HepG2 (cell line): ENCODE measurements around the gene EPS8.

Experiments
- CEBPZ ChIP-seq: IDR thresholded peaks from 2 replicates; pipeline ENCODE4 v1.6.1; 2012; ENCODE audit warnings: low read length, improper control_type of control experiment
- CREM ChIP-seq, 2 experiments: sonication (generic) in 1 of 2; formaldehyde crosslinking in 1 of 2; IDR thresholded peaks; 2 replicates each; pipeline versions ENCODE4 v1.4.0 to v1.6.1; 2016 to 2020; ENCODE audit warnings: antibody characterized with exemption in 1 of 2, mild to moderate bottlenecking in 1 of 2, missing genetic modification reagents in 1 of 2
- JUN ChIP-seq: sonication (generic); formaldehyde crosslinking; IDR thresholded peaks from 2 replicates; pipeline ENCODE4 v1.4.0; 2020; ENCODE audit warnings: mild to moderate bottlenecking, missing genetic modification reagents
- KLF16 ChIP-seq, 2 experiments: sonication (generic) in 1 of 2; formaldehyde crosslinking in 1 of 2; IDR thresholded peaks; 2 replicates each; pipeline versions ENCODE4 v1.6.1 to v1.8.0; 2016 to 2023; ENCODE audit warnings: missing genetic modification reagents in 2 of 2, missing compliant biosample characterization in 1 of 2
- MLLT10 ChIP-seq: sonication (generic); formaldehyde crosslinking; IDR thresholded peaks from 2 replicates; pipeline ENCODE4 v1.4.0; 2020; ENCODE audit warnings: missing genetic modification reagents
- POLR2G ChIP-seq: fragments of 200-400 bp; formaldehyde crosslinking; IDR thresholded peaks from 2 replicates; pipeline ENCODE4 v1.6.1; 2018; ENCODE audit warnings: mild to moderate bottlenecking, low read depth, low read length, moderate library complexity
- RARG ChIP-seq: sonication (generic); formaldehyde crosslinking; IDR thresholded peaks from 2 replicates; pipeline ENCODE4 v1.4.0; 2020; ENCODE audit warnings: low read depth, mild to moderate bottlenecking, missing genetic modification reagents
- SAFB2 ChIP-seq: sonication (generic); formaldehyde crosslinking; IDR thresholded peaks from 2 replicates; pipeline ENCODE4 v1.5.1; 2020; ENCODE audit warnings: missing genetic modification reagents, low read depth, mild to moderate bottlenecking, borderline replicate concordance
- SIN3A ChIP-seq: IDR thresholded peaks from 2 replicates; pipeline ENCODE4 v1.6.1; 2011; ENCODE audit warnings: low read depth, mild to moderate bottlenecking, control low read depth, low read length, borderline replicate concordance
- ZBTB26 ChIP-seq: IDR thresholded peaks from 2 replicates; pipeline ENCODE4 v1.6.1; 2016; ENCODE audit warnings: missing compliant biosample characterization, missing genetic modification reagents, borderline replicate concordance
- ZNF317 ChIP-seq: sonication (generic); formaldehyde crosslinking; IDR thresholded peaks from 2 replicates; pipeline ENCODE4 v1.5.0; 2020; ENCODE audit warnings: mild to moderate bottlenecking, missing genetic modification reagents
- TF ChIP-seq, protein P1 (sequence below), 2 experiments: IDR thresholded peaks; 2 replicates each; pipeline ENCODE4 v1.6.1; 2011 to 2012; ENCODE audit warnings: low read length in 2 of 2, borderline replicate concordance in 1 of 2, low read depth in 1 of 2, mild to moderate bottlenecking in 1 of 2, moderate library complexity in 1 of 2

GRCh38 chr12:15770581-15770980 is 18.6 kb downstream of the EPS8 start:
- TF ChIP-seq SIN3A (no peak), CREM (IDR thresholded peaks at IDR 0.05) (no peak), CREM (CRISPR knock-in tag; IDR thresholded peaks at IDR 0.05) (no peak), CEBPZ (no peak), POLR2G (no peak), KLF16 (CRISPR knock-in tag; IDR thresholded peaks at IDR 0.05) (no peak), ZNF317 (CRISPR knock-in tag) (no peak), ZBTB26 (no peak), RARG (CRISPR knock-in tag) (no peak), MLLT10 (CRISPR knock-in tag) (no peak), SAFB2 (CRISPR knock-in tag) (no peak), JUN (CRISPR knock-in tag) (no peak)
- TF ChIP-seq, protein P1, sequence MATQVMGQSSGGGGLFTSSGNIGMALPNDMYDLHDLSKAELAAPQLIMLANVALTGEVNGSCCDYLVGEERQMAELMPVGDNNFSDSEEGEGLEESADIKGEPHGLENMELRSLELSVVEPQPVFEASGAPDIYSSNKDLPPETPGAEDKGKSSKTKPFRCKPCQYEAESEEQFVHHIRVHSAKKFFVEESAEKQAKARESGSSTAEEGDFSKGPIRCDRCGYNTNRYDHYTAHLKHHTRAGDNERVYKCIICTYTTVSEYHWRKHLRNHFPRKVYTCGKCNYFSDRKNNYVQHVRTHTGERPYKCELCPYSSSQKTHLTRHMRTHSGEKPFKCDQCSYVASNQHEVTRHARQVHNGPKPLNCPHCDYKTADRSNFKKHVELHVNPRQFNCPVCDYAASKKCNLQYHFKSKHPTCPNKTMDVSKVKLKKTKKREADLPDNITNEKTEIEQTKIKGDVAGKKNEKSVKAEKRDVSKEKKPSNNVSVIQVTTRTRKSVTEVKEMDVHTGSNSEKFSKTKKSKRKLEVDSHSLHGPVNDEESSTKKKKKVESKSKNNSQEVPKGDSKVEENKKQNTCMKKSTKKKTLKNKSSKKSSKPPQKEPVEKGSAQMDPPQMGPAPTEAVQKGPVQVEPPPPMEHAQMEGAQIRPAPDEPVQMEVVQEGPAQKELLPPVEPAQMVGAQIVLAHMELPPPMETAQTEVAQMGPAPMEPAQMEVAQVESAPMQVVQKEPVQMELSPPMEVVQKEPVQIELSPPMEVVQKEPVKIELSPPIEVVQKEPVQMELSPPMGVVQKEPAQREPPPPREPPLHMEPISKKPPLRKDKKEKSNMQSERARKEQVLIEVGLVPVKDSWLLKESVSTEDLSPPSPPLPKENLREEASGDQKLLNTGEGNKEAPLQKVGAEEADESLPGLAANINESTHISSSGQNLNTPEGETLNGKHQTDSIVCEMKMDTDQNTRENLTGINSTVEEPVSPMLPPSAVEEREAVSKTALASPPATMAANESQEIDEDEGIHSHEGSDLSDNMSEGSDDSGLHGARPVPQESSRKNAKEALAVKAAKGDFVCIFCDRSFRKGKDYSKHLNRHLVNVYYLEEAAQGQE (IDR thresholded peaks at IDR 0.05; ENCODE audit: borderline replicate concordance in 1 of 2, low read depth in 1 of 2, low read length in 2 of 2), result no peak
